ENCODE data around the gene AP5B1.

DNA sequence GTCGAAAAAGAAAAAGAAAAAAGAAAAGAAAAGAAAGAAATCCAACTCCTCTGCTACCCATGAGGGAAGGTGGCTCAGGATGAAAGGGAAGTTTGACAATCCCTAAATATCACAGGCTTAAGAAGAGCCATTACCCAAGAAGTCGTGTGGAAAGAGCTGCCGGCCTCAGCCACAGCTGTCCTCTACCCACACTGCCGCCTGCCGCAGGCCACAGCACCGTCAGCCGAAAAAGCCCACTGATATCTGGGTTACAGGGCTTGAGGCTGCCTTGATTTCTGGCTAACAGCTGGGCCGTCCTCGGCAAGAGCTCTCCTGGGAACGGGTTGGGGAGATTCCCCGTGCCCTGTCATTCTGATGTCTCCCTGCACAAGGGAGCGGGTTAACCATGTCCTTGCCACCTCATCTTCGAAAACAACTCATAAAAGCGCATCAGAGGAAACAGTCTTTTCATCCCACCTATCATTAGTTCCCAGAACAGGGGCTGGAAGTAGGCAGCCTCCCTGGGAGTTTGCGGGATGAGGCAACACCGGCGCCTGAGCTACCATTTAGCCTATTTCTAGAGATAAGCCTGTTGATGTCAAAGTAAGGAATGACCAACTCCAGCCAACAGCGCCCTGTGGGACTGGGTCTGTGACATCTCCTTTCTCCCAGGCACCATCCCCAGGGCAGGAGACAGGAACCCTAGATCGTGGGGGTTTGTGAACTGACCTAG lies 31.1 kb upstream of the AP5B1 start:
- TF ChIP-seq, protein P1, sequence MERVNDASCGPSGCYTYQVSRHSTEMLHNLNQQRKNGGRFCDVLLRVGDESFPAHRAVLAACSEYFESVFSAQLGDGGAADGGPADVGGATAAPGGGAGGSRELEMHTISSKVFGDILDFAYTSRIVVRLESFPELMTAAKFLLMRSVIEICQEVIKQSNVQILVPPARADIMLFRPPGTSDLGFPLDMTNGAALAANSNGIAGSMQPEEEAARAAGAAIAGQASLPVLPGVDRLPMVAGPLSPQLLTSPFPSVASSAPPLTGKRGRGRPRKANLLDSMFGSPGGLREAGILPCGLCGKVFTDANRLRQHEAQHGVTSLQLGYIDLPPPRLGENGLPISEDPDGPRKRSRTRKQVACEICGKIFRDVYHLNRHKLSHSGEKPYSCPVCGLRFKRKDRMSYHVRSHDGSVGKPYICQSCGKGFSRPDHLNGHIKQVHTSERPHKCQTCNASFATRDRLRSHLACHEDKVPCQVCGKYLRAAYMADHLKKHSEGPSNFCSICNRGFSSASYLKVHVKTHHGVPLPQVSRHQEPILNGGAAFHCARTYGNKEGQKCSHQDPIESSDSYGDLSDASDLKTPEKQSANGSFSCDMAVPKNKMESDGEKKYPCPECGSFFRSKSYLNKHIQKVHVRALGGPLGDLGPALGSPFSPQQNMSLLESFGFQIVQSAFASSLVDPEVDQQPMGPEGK (CRISPR knock-in tag; IDR thresholded peaks at IDR 0.05; ENCODE audit: borderline replicate concordance) = no peak
- TF ChIP-seq ZNF565 (CRISPR knock-in tag; conservative IDR thresholded peaks at IDR 0.05; ENCODE audit: low read depth) (no peak), ZNF8 (CRISPR knock-in tag; IDR thresholded peaks at IDR 0.05) (no peak), ISL1 (CRISPR knock-in tag; IDR thresholded peaks at IDR 0.05) (no peak), ZC3H10 (CRISPR knock-in tag; IDR thresholded peaks at IDR 0.05) (no peak), ZNF70 (CRISPR knock-in tag; IDR thresholded peaks at IDR 0.05) (no peak), ZFP3 (CRISPR knock-in tag; IDR thresholded peaks at IDR 0.05) (no peak), TSHZ2 (CRISPR knock-in tag; IDR thresholded peaks at IDR 0.05) (no peak)
